Lower lobe of right lung (tissue), 2 donors: ENCODE measurements around the gene GOLGA8T. TPM values are rescaled to one million over a fixed set of nuclear protein-coding genes. Genes with fewer than 3 reads are reported as not detected.
"Not testable (repeated sequence)": the region's sequence is repeated elsewhere in the genome, so short reads cannot be mapped to it uniquely, and the experiment has no call there.

Experiments used
- ATAC-seq, 2 donors: fragments of 200-7000 bp; cut with Tn5 transposase; one replicate each; pipeline ENCODE4 v1.9.1; 2020 to 2022; ENCODE audit warnings: mild to moderate bottlenecking in 2 of 2, moderate library complexity in 2 of 2
- DNase-seq: peaks from one replicate; pipeline ENCODE4 v3.0.0-alpha.2; 2020
- H3K27ac ChIP-seq: fragments of 200-600 bp; one replicate; pipeline ENCODE4 v1.8.0; 2022
- H3K27me3 ChIP-seq: fragments of 200-600 bp; one replicate; pipeline ENCODE4 v1.8.0; 2022; ENCODE audit warnings: low read depth
- H3K36me3 ChIP-seq: fragments of 200-600 bp; one replicate; pipeline ENCODE4 v1.8.0; 2022; ENCODE audit warnings: mild to moderate bottlenecking
- H3K4me1 ChIP-seq: fragments of 200-600 bp; one replicate; pipeline ENCODE4 v1.8.0; 2022
- H3K4me3 ChIP-seq: fragments of 200-600 bp; one replicate; pipeline ENCODE4 v1.8.0; 2022; ENCODE audit warnings: mild to moderate bottlenecking
- H3K9me3 ChIP-seq: fragments of 200-600 bp; one replicate; pipeline ENCODE4 v1.8.0; 2022
- intact Hi-C: fragments of 100-400 bp; cut with DNase I; formaldehyde crosslinking; loops from one replicate; pipeline ENCODE4 v1.11.0; 2022
- long read RNA-seq: library from polyadenylated mRNA; unstranded; transcript quantifications from one replicate; pipeline ENCODE4 v2.0.0, GENCODE V29; 2021
- total RNA-seq: library from RNA; stranded (reverse); fragmentation: NEBNext Ultra II Directional; extraction: Animal tissue kit (Norgen Biotek cat#: 25700); gene quantifications from one replicate; pipeline ENCODE4 v1.2.1, GENCODE V29; 2021
- donor health status: DM: no; HTN: yes; CAD: no; lungs with severe emphysema.

The GOLGA8T gene, protein sequence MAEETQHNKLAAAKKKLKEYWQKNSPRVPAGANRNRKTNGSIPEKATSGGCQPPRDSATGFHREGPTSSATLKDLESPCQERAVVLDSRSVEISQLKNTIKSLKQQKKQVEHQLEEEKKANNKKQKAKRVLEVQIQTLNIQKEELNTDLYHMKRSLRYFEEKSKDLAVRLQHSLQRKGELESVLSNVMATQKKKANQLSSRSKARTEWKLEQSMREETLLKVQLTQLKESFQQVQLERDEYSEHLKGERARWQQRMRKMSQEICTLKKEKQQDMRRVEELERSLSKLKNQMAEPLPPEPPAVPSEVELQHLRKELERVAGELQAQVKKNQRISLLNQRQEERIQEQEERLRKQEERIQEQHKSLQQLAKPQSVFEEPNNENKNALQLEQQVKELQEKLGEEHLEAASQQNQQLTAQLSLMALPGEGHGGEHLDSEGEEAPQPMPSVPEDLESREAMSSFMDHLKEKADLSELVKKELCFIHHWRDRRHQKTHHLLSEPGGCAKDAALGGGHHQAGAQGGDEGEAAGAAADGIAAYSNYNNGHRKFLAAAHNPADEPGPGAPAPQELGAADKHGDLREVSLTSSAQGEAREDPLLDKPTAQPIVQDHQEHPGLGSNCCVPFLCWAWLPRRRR
- not detected for total RNA-seq
- long read RNA-seq: 0 reads

DNA sequence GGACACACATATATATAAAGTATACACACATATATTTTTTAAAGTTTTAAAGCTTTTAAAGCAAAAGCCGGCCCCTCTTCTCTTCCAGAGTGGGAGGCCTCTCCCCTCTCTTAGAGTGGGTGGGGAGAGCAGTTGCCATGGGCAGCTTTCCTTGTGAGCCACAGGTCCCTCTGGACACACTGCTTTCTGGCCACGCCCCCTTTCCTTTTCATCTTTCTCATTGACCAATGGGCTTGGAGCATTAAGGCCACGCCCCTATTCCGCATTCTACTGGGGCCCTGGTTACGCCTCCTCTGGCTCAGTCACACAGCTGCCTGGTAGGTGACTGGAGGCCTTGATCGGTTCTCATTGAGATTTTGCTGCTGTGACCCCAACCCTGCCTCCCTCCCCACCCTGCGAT is at the start of gene GOLGA8T:
GOLGA8T (plus strand) TSS at position 301 of the 400 bp plus-strand sequence; CDS start at position 399, 98 bp downstream.
- H3K27me3 ChIP-seq, DNase-seq, H3K36me3 ChIP-seq, H3K4me3 ChIP-seq, H3K27ac ChIP-seq, H3K4me1 ChIP-seq, H3K9me3 ChIP-seq, intact Hi-C loops, ATAC-seq: not testable (repeated sequence)

DNA sequence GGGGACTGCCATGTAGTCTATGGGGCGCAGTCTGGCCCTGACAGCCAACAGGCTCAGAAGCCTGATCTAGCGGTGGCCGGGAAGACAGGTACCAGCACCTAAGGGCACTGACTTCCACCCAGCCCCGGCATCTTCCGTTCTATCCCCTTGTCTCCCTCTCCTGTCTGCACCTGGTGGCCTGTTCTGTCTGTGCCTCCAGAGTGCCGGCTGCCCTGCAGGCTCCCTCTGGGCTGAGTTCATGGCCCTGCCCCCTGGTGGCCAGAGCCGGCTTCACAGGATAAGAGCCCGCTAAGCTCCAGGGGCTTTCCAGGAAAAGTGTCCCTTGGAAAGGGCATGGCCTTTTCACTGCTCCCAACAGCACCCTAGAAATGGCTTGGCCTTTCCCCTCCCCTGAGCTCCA is 37.0 kb upstream of the GOLGA8T start:
- H3K9me3 ChIP-seq, intact Hi-C loops, H3K4me1 ChIP-seq, ATAC-seq, H3K4me3 ChIP-seq, H3K36me3 ChIP-seq, H3K27ac ChIP-seq, DNase-seq, H3K27me3 ChIP-seq: not testable (repeated sequence)

DNA sequence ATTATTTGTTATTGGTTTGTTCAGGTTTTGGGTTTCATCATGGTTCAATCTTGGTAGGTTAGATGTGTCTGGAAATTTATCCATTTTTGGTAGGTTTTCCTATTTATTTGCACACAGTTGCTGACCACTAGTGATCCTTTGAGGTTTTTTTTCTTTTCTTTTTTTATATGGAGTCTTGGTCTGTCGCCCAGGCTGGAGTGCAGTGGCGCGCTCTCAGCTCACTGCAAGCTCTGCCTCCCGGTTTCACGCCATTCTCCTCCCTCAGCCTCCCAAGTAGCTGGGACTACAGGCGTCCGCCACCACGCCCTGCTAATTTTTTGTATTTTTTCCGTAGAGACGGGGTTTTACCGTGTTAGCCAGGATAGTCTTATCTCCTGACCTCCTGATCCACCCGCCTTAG is 32.0 kb upstream of the GOLGA8T start:
- intact Hi-C loops, DNase-seq, H3K27me3 ChIP-seq, H3K9me3 ChIP-seq, H3K4me3 ChIP-seq, H3K36me3 ChIP-seq, H3K4me1 ChIP-seq, H3K27ac ChIP-seq: not testable (repeated sequence)
- peak in 1 of 2 donors; percentile 16 for ATAC-seq

DNA sequence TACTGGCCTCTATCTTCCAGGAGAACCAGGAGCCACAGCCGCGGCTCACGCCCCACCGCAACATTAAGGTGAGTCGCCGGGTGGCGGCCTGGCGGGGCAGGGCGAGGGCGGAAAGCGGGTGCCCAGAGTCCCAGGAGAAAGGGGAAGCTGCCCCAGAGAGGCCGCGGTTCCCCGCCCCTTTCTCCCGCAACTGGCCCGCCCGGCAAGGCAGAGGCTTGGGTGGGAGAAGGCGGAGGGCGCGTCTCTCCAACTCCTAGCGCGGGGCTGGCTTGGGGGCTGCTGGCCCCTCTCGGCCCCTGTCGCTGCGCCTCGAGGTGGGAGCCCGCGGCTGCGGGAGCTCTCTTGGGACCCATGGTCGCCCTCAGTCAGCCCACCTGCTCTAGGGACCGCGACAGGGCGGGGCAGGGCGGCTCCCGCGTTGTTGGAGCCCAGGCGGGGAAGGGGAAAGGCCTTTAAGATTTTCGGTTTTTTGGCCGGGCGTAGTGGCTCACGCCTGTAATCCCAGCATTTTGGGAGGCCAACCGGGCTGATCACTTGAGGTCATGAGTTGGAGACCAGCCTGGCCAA is 30.8 kb upstream of the GOLGA8T start:
- H3K9me3 ChIP-seq, DNase-seq, intact Hi-C loops, H3K36me3 ChIP-seq, H3K4me1 ChIP-seq, H3K27ac ChIP-seq, H3K27me3 ChIP-seq: not testable (repeated sequence)
- peak; percentile 94 to 95 for ATAC-seq
- peak overlapping the region; percentile 27 for H3K4me3 ChIP-seq

DNA sequence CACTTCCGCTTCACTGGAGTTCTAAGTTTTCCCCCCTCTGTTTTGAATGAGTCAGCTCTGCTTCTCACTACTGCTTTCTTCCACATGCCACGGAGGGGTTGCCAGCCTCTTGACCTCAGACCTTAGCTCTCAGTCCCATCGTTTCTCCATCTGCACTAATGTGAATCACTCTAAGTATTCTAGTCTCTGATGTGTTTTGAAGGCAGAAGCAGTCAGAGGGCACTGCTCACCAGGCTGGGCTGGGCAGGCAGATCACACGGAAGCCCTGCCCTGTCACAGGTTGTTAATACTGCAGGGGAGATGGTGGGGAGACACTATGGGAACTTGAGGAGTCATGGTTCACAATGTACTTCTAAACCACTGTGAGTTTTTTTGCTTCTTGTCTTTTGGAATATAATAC is 24.3 kb upstream of the GOLGA8T start:
- intact Hi-C loops, H3K36me3 ChIP-seq, DNase-seq, H3K27me3 ChIP-seq, H3K4me1 ChIP-seq, H3K27ac ChIP-seq, ATAC-seq, H3K4me3 ChIP-seq, H3K9me3 ChIP-seq: not testable (repeated sequence)

DNA sequence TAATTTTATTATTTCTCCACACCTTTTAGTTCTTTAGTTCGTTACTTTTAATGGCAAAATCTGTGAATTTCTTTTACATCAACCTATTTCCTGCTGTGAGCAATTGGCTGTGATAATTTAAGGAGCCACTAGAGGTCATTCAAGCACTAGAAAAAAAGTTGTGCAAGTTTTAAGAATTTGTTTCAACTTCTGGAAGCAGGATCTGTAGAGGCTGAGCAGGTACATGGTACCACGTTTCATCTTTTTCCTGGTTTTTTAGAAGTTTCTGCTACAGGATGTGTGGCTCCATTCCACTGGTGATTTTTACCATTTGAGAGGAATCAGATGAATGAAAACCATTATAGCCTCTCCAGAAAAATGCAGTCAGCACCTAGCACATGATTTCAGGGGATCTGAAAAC is 4.8 kb upstream of the GOLGA8T start:
- H3K4me1 ChIP-seq, H3K4me3 ChIP-seq, DNase-seq, H3K27me3 ChIP-seq, ATAC-seq, H3K36me3 ChIP-seq, intact Hi-C loops, H3K9me3 ChIP-seq, H3K27ac ChIP-seq: not testable (repeated sequence)

DNA sequence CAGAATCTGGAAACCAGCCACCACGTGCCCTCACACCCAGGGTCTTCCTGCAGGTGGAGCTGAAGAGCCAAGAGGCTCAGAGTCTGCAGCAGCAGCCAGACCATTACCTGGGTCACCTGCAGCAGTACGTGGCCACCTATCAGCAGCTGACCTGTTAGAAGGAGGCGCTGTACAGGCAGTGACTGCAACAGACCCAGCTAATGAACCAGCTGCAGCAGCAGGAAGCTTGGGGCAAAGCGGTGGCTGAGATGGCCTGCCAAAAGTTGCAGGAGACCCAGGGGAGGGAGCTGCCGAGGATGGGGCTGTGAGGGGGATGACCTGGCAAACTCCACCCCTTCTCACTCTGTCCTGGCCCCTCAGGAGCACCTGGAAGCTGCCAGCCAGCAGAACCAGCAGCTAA is 8.4 kb downstream of the GOLGA8T start:
- H3K27me3 ChIP-seq, DNase-seq, H3K27ac ChIP-seq, H3K36me3 ChIP-seq, ATAC-seq, H3K9me3 ChIP-seq, H3K4me3 ChIP-seq, intact Hi-C loops, H3K4me1 ChIP-seq: not testable (repeated sequence)

DNA sequence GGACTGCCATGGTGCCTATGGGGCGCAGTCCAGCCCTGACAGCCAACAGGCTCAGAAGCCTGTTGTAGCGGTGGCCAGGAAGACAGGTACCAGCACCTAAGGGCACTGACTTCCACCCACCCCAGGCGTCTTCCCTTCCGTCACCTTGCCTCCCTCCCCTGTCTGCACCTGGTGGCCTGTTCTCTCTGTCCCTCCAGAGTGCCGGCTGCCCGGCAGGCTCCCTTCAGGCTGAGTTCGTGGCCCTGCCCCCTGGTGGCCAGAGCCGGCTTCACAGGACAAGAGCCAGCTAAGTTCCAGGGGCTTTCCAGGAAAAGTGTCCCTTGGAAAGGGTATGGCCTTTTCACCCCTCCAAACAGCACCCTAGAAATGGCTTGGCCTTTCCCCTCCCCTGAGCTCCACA is 15.0 kb downstream of the GOLGA8T start:
- intact Hi-C loops, H3K9me3 ChIP-seq, H3K4me3 ChIP-seq, DNase-seq, H3K4me1 ChIP-seq, H3K27me3 ChIP-seq, H3K27ac ChIP-seq, ATAC-seq, H3K36me3 ChIP-seq: not testable (repeated sequence)

DNA sequence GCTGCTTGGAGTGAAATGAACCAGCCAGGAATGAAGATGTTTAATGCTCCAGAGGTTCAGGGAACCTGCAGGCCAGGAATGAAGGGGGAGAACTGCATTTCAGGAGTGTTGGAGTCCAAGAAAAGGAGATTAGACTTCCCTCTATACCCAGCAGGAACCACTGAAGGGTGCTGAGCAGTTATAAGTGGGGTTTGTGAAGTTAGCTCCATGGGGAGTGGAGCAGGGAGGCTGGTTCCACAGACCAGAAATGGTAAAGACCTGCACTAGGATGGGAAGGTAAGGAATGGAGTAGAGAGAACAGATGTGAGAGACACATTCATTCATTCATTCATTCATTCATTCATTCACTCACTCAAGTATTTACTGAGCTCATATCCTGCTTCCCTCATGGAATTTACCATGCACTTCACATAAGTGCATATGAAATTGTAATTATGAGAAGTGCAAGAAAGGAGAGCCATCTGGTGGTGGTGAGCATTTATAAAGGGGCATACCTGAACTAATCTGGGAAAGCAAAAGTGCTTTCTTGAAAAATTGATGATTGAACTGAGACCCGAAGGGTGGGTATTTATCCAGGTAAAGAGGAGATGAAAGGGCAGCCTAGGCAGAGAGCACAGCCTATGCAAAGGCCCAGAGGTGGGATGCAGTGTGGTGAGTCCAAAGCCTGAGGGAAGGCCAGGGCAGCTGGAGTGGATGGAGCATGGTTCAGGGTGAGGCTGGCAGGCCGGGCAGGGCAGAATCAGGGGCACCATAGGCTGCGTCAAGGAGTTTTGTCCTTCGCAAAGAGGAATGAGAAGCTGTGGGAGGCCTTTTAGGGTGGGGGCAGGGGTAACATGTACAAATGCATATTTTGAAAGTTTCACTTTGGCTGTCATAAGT is 27.9 kb downstream of the GOLGA8T start:
- H3K27me3 ChIP-seq, H3K36me3 ChIP-seq, intact Hi-C loops, H3K4me3 ChIP-seq, H3K9me3 ChIP-seq, H3K4me1 ChIP-seq, H3K27ac ChIP-seq, DNase-seq: not testable (repeated sequence)
- peak in 1 of 2 donors; percentile 26 for ATAC-seq

DNA sequence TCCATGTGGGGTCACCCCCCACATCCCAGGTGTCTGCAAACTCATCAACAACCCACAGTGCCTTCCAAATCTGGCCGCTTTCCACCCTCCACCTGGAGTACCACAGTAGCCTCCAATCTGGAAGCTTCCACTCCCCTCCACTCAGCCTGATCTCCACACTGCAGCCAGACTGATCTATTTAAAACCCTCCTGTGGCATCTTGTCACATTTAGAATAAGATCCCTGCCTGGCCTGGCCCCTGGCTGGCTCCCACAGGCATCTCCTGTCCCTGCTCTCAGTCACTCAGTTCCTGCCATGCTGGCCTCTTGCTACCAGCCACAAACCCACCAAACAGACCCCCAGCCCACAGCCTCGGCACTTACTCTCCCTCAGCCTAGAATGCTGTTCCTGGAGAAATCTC is 28.9 kb downstream of the GOLGA8T start:
- intact Hi-C loops, H3K4me1 ChIP-seq, H3K27ac ChIP-seq, H3K27me3 ChIP-seq, H3K9me3 ChIP-seq, H3K4me3 ChIP-seq, ATAC-seq, DNase-seq, H3K36me3 ChIP-seq: not testable (repeated sequence)

DNA sequence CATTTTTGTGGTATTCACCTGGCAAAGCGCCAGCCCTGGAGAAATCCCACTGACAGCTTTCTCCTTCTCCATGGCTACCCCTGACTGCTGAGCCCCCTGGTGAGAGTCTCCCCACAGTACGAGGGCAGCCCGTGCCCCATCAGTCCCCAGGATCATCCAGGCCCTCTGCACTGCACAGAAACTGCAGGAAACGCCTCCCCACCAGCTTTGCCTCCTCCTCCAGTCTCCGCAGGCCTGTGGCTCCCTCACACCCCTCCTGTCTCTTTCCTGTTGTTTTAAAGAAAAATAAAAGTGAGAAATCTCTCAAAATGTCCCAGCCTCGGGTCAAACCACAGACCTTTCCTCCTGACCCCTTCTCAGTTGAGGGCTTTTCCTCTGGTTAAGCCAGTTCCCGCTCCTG is 29.4 kb downstream of the GOLGA8T start:
- H3K4me1 ChIP-seq, intact Hi-C loops, H3K4me3 ChIP-seq, H3K27ac ChIP-seq, ATAC-seq, H3K27me3 ChIP-seq, H3K36me3 ChIP-seq, DNase-seq, H3K9me3 ChIP-seq: not testable (repeated sequence)

DNA sequence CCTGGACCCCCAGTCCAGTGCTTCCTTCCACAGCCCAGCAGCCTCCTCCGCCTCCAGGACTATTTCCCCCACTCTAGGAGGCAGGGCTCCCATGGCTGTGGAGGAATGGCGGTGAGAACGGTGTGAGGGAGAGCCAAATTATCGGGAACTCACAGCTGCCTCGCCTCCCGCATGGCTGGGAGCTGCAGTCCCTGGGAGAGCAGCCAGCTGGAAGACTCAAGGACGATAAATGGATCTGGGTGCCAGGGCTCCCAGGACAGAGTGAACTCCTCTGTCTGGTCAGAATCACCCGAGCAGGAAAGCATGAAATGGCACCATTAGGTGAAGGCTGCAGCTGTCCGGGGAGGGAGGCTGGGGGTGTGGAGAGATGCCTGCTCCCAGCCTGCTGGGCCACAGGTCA is 32.6 kb downstream of the GOLGA8T start:
- H3K4me1 ChIP-seq, H3K27me3 ChIP-seq, H3K36me3 ChIP-seq, intact Hi-C loops, H3K9me3 ChIP-seq, H3K4me3 ChIP-seq, H3K27ac ChIP-seq, DNase-seq, ATAC-seq: not testable (repeated sequence)

DNA sequence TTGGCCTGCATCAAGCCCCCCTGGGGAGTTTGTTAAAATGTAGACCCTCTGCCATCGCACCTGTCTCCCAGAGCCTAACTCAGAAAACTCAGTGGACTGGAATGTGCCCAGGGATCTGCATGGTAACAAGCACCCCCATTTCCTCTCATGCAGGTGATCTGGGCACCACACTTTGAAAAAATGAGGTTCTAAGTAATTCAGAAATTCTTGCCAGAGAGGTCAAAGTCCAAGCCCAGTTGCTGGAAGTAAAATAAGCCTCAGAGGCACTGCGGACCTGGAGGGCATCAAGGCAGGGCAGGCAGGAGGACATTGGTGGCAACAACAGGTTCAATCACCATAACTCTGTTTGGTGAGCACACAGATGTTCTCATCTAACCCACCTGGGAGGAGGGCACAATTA is 33.0 kb downstream of the GOLGA8T start:
- intact Hi-C loops, H3K4me3 ChIP-seq: not testable (repeated sequence)

More for the DNA sequence above, 33.0 kb downstream of the GOLGA8T start:
- not testable (repeated sequence) for H3K4me1 ChIP-seq, H3K9me3 ChIP-seq, ATAC-seq, H3K36me3 ChIP-seq, DNase-seq, H3K27ac ChIP-seq, H3K27me3 ChIP-seq
